Measurements from ENCODE around the gene MAP2K6.

The MAP2K6 gene

DNA sequence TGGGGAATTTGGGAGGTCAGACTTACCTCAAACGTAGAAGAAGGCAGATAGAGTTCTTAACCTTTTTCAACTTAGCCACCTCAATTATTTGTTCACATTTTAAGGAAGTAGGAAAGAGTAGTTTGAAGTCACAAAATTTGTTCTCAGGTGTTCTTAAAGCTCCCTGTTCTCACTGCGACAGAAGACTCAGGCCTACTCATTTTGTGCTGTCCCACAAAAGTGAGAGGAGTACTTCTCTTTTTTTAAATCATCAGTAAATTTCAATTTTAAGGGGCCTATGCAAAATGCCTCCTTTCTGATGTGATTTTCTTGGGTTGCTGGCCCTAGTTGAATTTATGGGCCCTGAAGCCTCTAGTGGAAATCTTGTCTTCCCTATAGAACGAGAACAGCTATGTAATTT lies 133.4 kb downstream of the MAP2K6 start:
- H3K9me3 ChIP-seq (ENCODE audit: low read depth, low read length): no peaks in the 10 kb centered on the region
- no peak overlapping the region for H3K9ac ChIP-seq (ENCODE audit: insufficient read length)
- no peaks in the 10 kb centered on the region for H3K36me3 ChIP-seq (ENCODE audit: insufficient read depth, low read length)
- TF ChIP-seq POLR2AphosphoS5 (IDR thresholded peaks at IDR 0.05; ENCODE audit: borderline replicate concordance, low read depth, low read length) (no peak), FOXP2 (optimal IDR thresholded peaks at IDR 0.05; ENCODE audit: control extremely low read depth, extremely low read length, insufficient read depth) (no peak), EZH2 (IDR thresholded peaks at IDR 0.05) (no peak)
- DNase-seq (ENCODE audit: low read depth, low spot score): no peak
- H3K27ac ChIP-seq: no peak overlapping the region
- no peak overlapping the region for H3K4me3 ChIP-seq

DNA sequence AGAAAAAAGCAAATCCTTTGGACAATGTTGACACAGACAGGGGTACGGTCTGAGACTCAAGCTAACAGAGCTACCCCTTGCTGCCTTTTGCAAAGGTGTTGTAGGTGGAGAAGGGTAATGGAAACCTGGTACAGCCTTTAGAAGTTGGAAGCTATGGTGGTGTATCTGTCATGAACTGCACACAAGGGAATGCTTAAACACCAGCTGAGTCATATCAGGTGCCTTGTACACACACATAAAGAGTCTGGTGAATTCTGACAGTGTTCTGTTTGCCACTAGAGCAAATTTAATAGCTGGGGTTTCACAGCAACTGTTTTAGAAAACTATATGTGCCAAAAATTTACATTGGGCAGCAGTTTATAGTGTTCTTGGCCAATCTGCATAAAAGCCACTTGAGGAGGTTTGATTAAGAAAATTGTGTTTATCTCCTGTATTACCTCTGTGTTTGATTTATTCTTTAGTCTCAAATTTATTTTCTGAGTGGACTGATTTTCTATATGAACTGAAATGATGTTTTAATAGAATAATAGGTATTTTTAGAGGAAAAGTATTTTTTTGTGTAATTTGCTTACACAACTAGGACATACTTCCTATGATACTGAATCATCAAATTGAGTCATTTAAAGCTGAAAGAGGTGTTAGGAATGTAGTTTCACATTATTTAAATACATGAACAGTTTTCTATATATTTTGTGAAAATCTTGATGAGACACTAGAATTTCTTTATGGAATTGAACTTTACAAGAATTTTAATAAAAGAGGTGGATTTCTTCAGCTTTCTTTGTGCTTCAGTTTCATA lies 136.9 kb downstream of the MAP2K6 start:
- H3K9ac ChIP-seq (ENCODE audit: insufficient read length): no peak overlapping the region
- no peak overlapping the region for H3K27ac ChIP-seq

DNA sequence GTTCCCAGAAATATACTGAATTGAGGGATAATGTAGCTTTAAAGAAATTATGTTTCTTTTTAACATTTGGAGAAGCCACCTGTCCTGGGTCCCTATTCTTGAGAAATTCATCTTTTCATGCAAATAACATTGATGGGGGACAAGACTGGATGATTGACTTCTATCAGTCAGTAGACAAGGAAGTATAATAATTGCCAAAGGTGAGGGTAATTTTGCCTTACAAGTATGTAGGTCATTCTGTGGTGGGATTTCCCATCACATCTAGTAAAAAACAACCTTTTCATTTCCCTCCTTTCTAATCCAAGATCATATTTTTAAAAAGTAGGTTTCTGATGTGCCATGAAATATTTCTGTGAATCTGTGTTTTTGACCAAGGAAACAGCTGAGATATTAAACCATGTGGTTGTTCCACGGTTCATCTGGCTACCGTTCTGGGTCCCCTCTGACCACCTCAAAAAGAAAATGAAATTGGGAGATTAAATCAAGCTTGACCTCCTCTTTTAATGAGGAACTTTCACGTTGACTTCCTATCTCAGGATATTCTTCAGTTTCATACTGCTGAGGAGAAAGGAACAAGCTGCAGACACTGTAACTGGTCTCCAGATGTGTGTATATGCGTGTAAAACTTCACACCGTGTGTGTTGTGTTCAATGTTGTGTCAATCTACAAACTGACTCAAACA lies 138.6 kb downstream of the MAP2K6 start:
- TF ChIP-seq EZH2 (IDR thresholded peaks at IDR 0.05): no peak
- TF ChIP-seq POLR2AphosphoS5 (IDR thresholded peaks at IDR 0.05; ENCODE audit: borderline replicate concordance, low read depth, low read length): no peak
- TF ChIP-seq FOXP2 (optimal IDR thresholded peaks at IDR 0.05; ENCODE audit: control extremely low read depth, extremely low read length, insufficient read depth): no peak
- Histone ChIP-seq H3K36me3 (ENCODE audit: insufficient read depth, low read length) (peaks cover 4% of the 10 kb centered on the region; the same call in 1 of the 2 replicates), H3K9me3 (ENCODE audit: low read depth, low read length) (no peaks in the 10 kb centered on the region), H3K9ac (ENCODE audit: insufficient read length) (no peak overlapping the region), H3K4me3 (no peak overlapping the region), H3K27ac (no peak overlapping the region)
- DNase-seq (ENCODE audit: low read depth, low spot score): no peak

More for the DNA sequence above, 136.9 kb downstream of the MAP2K6 start:
- DNase-seq (ENCODE audit: low read depth, low spot score): no peak
- Histone ChIP-seq H3K36me3 (ENCODE audit: insufficient read depth, low read length) (peaks cover 4% of the 10 kb centered on the region; the same call in 1 of the 2 replicates), H3K4me3 (no peak overlapping the region), H3K9me3 (ENCODE audit: low read depth, low read length) (no peaks in the 10 kb centered on the region)
- no peak for TF ChIP-seq FOXP2 (optimal IDR thresholded peaks at IDR 0.05; ENCODE audit: control extremely low read depth, extremely low read length, insufficient read depth)
- no peak for TF ChIP-seq EZH2 (IDR thresholded peaks at IDR 0.05)
- TF ChIP-seq POLR2AphosphoS5 (IDR thresholded peaks at IDR 0.05; ENCODE audit: borderline replicate concordance, low read depth, low read length): no peak

DNA sequence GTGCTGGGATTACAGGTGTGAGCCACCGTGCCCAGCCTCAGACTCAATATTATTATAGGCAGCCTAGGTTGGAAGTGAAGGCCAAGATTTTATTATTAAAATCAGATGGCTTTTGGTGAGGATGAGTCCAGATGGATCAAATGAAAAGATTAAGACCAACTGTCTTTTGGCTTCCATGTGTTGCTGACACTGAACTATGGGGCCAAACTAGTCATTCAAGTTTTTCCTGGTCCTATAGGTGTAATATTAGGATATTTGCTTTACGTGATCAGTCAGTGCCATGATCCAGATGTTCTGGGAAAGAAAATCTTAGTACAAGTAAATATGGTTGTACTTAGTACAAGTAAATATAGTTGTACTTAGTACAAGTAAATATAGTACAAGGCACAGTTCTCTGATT lies 140.6 kb downstream of the MAP2K6 start:
- no peak overlapping the region for H3K4me3 ChIP-seq
- TF ChIP-seq EZH2 (IDR thresholded peaks at IDR 0.05): no peak
- no peak for TF ChIP-seq POLR2AphosphoS5 (IDR thresholded peaks at IDR 0.05; ENCODE audit: borderline replicate concordance, low read depth, low read length)
- no peak for TF ChIP-seq FOXP2 (optimal IDR thresholded peaks at IDR 0.05; ENCODE audit: control extremely low read depth, extremely low read length, insufficient read depth)
- peaks cover 4% of the 10 kb centered on the region; the same call in 1 of the 2 replicates for H3K36me3 ChIP-seq (ENCODE audit: insufficient read depth, low read length)
- no peaks in the 10 kb centered on the region for H3K9me3 ChIP-seq (ENCODE audit: low read depth, low read length)
- H3K27ac ChIP-seq: no peak overlapping the region
- no peak overlapping the region for H3K9ac ChIP-seq (ENCODE audit: insufficient read length)
- DNase-seq (ENCODE audit: low read depth, low spot score): no peak

DNA sequence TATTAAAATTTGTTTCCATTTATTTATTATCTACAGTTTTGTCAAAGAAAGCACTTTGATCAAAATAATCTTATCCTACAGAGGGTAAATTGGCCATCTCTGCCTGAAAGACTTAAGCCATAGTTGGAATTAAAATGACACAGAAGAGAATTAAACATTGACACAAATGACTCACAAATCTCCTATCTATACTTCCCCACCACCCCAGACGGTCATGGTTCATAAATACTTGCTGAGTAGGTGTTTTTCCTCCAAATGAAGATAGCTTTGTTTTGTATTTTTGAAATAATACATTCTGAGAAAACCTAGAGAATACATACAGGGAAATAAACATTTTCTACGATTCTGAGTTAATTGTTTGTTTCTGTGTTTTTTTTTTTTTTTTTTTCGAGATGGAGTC lies 142.8 kb downstream of the MAP2K6 start:
- Histone ChIP-seq H3K9me3 (ENCODE audit: low read depth, low read length) (no peaks in the 10 kb centered on the region), H3K9ac (ENCODE audit: insufficient read length) (no peak overlapping the region), H3K27ac (no peak overlapping the region), H3K36me3 (ENCODE audit: insufficient read depth, low read length) (peaks cover 4% of the 10 kb centered on the region; the same call in 1 of the 2 replicates), H3K4me3 (no peak overlapping the region)
- DNase-seq (ENCODE audit: low read depth, low spot score): no peak
- no peak for TF ChIP-seq POLR2AphosphoS5 (IDR thresholded peaks at IDR 0.05; ENCODE audit: borderline replicate concordance, low read depth, low read length)
- TF ChIP-seq EZH2 (IDR thresholded peaks at IDR 0.05): no peak
- no peak for TF ChIP-seq FOXP2 (optimal IDR thresholded peaks at IDR 0.05; ENCODE audit: control extremely low read depth, extremely low read length, insufficient read depth)

DNA sequence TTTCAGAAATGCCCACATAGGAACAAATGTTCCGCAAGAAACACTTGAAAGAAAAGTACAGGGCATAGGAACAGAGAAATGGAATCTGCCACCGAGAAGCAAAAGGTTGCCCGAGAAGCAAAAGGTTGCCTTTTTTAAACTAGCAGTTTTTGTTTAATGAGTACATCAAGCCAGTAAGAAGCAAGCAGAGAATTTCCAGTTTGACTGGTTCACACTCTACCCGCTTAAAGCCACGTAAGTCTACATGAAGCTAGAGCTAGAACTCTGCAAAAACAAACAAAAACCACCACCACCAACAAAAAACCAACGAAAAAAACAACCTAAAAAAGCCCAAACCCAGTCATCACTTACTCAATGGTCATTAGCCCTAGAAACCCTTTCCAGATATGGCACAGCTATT lies 144.3 kb downstream of the MAP2K6 start:
- H3K27ac ChIP-seq: no peak overlapping the region
- no peaks in the 10 kb centered on the region for H3K9me3 ChIP-seq (ENCODE audit: low read depth, low read length)
- H3K9ac ChIP-seq (ENCODE audit: insufficient read length): no peak overlapping the region
- H3K36me3 ChIP-seq (ENCODE audit: insufficient read depth, low read length): no peaks in the 10 kb centered on the region
- TF ChIP-seq EZH2 (IDR thresholded peaks at IDR 0.05) (no peak), FOXP2 (optimal IDR thresholded peaks at IDR 0.05; ENCODE audit: control extremely low read depth, extremely low read length, insufficient read depth) (no peak), POLR2AphosphoS5 (IDR thresholded peaks at IDR 0.05; ENCODE audit: borderline replicate concordance, low read depth, low read length) (no peak)
- no peak for DNase-seq (ENCODE audit: low read depth, low spot score)
- H3K4me3 ChIP-seq: no peak overlapping the region

DNA sequence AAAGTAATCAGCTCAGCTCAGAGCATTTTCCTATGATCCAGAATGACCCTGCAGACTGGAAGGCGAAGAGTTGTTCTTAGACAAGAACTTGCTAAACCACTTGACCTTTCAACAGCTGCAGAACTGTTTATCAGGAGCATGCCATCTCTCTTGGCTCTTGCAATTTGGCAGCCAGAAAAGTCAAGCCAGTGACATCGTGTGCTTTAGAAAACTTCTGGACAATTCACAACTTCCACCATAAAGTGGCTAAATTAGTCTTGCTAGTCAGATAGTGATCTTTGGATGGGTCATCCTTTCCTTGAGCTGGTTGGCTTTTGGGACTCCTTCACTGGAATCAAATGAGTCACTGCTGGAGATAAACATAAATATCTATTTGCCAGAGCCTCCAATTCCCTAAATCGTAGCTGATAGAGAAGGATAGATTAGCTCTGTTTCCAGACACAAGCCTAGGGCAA lies 146.5 kb downstream of the MAP2K6 start:
- DNase-seq (ENCODE audit: low read depth, low spot score): no peak
- Histone ChIP-seq H3K36me3 (ENCODE audit: insufficient read depth, low read length) (no peaks in the 10 kb centered on the region), H3K9me3 (ENCODE audit: low read depth, low read length) (no peaks in the 10 kb centered on the region), H3K4me3 (no peak overlapping the region), H3K27ac (no peak overlapping the region), H3K9ac (ENCODE audit: insufficient read length) (no peak overlapping the region)
- TF ChIP-seq POLR2AphosphoS5 (IDR thresholded peaks at IDR 0.05; ENCODE audit: borderline replicate concordance, low read depth, low read length) (no peak), FOXP2 (optimal IDR thresholded peaks at IDR 0.05; ENCODE audit: control extremely low read depth, extremely low read length, insufficient read depth) (no peak), EZH2 (IDR thresholded peaks at IDR 0.05) (no peak)

DNA sequence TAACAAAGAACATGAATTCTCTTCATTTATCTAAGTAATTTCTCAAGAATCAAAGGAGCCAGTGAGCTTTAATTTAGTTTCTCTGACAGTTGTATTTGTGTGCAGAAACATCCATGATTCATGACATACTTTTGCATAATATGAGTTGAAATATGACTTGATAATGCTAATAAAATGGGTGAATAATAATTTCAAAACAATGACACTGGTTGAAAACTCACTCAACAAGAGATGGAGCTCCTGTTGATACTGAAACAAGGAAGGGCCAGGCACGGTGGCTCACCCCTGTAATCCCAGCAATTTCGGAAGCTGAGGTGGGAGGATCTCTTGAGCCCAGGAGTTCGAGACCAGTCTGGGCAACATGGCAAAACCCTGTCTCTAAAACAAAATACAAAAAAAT lies 147.0 kb downstream of the MAP2K6 start:
- Histone ChIP-seq H3K36me3 (ENCODE audit: insufficient read depth, low read length) (no peaks in the 10 kb centered on the region), H3K27ac (no peak overlapping the region), H3K9me3 (ENCODE audit: low read depth, low read length) (no peaks in the 10 kb centered on the region), H3K4me3 (no peak overlapping the region), H3K9ac (ENCODE audit: insufficient read length) (no peak overlapping the region)
- DNase-seq (ENCODE audit: low read depth, low spot score): no peak
- TF ChIP-seq FOXP2 (optimal IDR thresholded peaks at IDR 0.05; ENCODE audit: control extremely low read depth, extremely low read length, insufficient read depth) (no peak), EZH2 (IDR thresholded peaks at IDR 0.05) (no peak), POLR2AphosphoS5 (IDR thresholded peaks at IDR 0.05; ENCODE audit: borderline replicate concordance, low read depth, low read length) (no peak)

Measured in SK-N-MC (cell line).